NCI-H69 (cell line): Measurements from ENCODE around the gene PEX10.

Source experiments
- DNase-seq: peaks from one replicate; lab custom pipeline; 2025; lab: John Stamatoyannopoulos, UW

Gene PEX10

DNA sequence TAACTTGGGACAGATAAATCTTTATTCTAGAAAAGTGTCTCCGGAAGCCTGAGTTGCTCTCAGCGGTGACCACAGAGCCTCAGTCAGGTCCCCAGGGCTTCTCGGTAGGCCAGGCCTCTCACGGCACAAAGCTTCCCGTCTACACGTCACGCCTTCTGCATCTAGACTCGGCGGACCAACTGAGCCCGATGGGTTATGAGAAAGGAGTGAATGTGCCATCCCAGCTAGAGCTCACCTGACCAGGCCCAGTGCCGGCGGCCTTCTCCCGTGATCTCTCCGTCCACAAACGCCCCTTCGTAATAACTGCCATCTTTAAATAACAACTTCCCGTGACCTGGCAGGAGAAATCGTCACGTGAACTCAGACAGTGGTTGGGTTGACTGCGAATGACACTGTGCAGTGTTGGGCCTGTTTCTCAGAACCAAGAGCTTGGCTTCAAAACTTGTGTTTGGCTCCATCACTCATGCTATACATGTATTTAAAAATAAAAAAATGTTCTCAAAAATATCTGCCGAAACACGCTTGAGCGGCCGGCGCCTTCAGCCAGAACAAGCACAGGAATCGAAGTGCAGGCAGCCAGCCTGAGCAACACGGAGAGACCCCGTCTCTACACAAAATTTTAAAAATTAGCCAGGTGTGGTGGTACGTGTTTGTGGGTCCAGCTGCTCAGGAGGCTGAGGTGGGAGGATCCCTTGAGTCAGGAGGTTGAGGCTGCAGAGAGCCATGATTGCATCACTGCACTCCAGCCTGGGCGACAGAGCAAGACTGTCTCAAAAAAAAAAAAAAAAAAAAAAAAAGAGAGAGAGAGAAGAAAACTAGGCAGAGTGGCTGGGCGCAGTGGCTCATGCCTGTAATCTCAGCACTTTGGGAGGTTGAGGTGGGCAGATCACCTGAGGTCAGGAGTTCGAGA, 24.1 kb downstream of the PEX10 start:
- DNase-seq = no peak

GRCh38 chr1:2386636-2387611, 25.4 kb downstream of the PEX10 start:
- DNase-seq = no peak

GRCh38 chr1:2385606-2386280, 26.6 kb downstream of the PEX10 start:
- DNase-seq = no peak

- DNase-seq = no peak
These were observed 27.4 kb downstream of the PEX10 start for GRCh38 chr1:2384941-2385481.

GRCh38 chr1:2384130-2384860, 28.1 kb downstream of the PEX10 start:
- no peak for DNase-seq

DNA sequence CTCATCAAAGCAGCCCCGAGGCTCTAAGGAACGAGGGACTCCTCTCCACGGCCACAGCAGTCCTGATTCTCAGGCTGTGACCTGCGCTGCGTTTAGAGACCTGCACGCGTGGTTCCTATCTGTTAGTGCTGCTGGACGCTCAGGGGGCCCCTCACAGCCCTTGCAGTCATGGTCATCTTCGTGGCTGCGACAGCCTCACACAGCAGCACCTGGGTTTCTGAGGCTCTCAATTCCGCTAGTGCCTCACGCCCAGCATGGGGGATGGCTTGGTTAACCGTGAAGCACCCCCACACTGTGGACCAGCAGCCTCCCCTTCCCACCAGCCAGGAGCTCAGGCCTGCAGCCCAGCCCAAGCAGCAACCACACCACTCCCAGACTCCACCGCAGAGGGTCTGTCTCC, 28.8 kb downstream of the PEX10 start:
- no peak for DNase-seq

DNA sequence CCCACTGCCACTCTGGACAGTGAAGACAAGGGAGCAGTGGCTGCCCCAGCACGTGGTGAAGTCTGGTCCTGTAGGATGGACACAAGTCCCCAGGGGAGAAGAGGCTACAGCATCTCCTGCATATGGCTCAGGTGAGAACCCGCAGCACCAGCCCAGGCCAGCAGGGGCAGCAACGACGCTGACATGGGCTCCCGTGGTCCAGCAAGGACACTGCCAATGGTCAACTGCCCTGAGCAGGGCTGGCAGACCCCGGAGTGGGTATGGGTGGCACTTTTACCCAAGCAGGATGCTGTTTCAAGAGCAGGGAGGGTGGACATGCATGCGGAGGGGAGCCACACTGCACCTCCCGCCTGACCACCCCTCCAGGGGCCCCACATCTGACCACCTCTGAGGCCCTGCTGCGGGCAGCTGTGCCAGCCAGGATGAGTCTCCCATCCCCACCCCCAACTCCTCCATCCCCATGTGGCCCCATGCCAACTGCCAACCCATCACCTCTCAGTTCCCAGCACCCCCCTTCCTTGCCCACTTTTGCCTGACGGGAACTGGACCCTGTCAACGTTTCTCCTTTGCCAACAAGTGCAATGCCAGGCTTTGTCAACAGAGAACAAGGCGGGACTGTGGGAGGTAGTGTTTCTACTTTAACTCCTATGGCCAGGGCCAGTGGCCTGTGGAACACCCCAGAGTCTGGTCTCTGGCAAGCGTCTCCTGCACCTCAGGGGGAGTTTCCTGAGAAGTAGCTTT, 29.6 kb downstream of the PEX10 start:
- peak; percentile 34 for DNase-seq

DNA sequence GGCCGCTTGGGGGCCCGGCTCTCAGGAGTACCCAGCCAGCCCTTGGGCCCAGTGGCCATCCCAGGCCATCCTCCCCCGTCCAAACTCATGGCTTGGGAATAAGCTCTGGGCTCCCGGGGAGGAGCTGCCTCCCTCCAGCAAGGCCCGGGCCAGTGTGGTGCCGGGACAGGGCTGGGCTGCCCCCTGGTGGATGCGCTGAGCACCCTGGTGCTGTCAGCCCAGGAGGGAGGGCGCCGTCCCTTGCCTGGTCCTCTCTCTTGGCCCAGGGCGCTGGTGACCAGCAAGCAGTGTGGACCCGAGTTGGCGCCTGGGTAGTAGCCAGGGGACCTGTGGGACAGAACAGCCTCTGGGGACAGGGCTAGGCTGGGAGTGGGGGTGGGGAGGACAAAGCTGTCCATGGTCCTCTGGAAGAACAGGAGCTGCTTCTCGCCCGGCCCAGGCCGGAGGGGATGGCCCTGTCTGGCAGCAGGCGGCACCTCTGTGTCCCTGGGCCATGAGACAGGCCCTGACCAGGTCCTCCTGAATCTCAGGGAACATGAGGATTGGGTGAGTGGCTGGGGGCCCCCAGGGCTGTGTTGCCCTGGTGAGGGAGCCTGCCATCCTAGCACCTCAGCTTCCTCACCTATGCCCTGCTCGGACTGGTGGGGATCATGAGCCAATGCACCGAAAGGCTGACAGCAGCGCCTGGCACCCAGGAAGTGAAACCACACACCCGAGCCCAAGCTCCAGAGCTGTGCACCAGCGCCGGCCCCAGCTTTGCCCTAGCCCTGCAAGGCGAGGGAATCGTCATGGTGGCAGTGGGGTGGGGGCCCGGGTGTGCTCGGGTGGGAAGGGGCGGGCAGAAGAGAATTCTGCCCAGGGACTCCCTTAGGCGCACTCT, 30.4 kb downstream of the PEX10 start:
- DNase-seq = peak; percentile 12

GRCh38 chr1:2380816-2381591, 31.4 kb downstream of the PEX10 start:
- DNase-seq = no peak

DNA sequence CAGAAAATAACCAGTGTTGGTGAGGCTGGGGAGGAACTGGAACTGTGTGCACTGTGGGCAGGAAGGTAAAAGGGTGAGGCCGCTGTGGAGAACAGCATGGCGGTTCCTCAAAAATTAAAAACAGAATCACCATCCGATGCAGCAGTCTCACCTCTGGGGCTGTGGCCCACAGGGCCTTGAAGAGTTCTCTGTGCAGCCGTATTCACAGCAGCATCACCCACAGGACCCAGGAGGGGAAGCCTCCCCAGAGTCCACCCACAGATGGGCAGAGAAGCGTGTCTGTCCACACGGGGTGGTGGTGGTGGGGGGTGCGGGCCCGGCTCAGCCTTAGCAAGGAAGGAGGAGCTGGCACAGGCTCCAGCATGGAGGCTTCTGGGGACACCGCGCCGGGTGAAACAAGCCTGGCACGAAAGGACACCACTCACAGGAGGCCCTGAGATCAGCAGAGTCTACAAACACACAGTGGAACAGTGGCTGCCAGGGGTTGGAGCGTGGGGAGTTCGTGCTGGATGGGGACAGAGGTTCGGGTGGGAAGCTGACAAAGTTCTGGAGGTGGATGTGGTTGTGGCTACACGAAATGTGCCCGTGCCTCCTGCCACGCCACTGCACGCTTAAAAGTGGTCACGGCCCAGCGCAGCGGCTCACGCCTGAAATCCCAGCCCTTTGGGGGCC, 32.5 kb downstream of the PEX10 start:
- no peak for DNase-seq

DNA sequence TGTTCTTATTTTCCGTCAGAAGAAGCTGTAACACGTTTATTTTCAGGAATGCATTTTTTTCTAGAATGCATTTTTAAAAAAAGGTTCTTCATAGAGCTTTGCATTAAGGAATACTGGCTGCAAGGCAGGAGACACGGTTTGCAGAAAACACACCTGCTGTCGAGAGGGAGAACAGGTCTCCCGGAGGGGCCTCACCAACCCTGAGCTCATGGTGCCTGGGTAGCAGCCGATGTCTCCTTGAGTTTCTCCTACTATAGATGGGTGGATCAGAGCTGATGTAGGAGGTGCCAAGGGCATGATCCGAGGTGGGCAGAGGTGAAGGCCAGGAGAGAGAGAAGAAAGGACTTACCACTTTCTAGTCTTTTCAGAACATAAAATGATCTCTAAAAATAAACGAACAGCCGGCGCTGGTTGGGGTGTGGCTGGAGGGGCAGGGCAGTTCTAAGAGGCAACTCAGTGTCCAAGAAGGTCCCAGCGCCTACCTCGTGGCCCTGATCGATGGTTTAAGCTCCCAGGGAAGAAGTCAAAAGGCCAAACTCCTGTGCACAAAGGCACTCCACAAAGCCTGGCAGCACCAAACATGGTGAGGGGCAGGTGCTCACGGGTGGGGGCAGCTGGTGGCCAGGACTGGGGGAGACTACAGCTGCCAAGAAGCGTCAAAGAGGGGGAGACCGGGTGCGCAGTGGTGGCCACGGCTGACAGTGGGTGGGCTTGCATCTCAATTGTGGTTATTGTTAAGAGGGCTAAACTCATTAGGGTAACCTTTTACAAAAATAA, 33.2 kb downstream of the PEX10 start:
- no peak for DNase-seq

- DNase-seq = peak; percentile 25
These were observed 33.9 kb downstream of the PEX10 start for GRCh38 chr1:2378441-2378851.

DNA sequence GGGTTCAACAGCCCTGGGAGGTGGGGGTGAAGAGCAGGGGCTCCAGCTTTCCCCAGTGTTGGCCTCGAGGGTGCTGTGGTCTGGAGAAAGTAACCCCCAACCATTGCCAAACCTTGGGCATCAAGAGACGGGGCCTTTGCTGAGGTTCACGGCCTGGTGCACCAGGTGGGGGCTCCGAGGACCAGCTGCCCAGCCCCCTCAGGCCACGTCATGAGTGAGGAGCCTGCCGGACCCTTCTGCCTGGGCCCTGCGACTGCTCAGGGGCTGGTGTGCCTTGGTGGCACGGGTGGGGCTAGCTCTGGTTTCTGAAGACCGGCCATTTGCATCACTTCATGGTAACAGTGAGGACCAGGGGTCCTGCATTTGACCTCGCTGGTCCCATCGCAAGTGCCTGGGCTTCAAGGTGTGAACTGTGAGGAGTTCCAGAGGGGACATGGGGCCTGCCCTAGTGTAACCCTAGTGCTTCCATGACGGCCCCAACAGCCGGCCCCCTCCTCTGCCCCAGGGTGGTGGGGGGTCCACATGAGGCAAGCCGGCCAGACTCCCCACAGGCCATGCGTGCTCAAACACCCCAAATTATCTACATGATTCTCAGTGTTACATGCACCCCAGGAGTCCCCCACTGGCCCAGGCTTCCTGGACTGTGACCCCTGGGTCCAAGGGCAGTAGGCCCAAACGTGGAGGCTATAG, 34.5 kb downstream of the PEX10 start:
- DNase-seq = no peak

GRCh38 chr1:2376931-2377672, 35.3 kb downstream of the PEX10 start:
- no peak for DNase-seq

DNA sequence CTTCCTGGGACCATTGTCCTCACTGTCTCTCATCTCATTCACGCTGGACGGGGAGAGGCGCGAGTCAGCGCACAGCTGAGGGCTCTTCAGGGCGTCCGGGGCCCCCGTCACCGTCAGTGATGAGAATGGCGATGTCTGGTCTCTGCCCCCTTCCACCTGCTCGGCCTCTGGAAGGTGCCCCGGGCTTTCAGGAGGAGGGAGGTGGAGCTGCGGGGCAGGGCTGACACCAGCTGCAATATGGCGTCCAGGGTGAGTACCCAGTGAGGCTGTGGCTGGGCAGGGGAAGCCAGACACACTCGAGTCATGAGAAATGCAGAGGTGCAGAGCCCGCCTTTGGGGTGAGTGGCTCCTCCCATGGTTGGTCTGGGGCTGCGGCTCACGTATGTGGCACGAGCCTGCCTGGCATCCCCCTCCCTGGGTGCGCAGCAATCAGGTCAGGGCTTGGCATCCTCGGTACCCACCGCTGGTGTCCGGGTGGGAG, 36.1 kb downstream of the PEX10 start:
- peak; percentile 12 for DNase-seq

DNA sequence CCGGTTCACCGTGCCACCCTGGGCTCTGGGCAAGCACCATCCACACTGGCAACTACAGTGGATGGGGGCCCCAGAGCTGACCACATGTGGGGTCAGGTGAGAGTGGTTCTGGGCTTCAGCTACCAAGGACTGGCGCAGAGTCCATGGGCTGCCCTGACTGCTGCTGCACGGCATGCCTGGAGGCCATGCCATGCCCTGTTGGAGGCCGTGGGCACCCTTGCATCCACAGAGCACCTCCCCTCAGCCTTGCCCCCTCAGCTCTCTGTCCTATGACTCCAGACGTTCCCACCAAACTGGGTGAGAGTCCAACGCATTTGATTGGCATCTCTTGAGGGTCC, 36.5 kb downstream of the PEX10 start:
- no peak for DNase-seq
